HL-60/S4 (cell line): ENCODE data around the gene SLC4A8.

Experiments
- in situ Hi-C: fragments of 300-500 bp; cut with MboI; formaldehyde crosslinking; loops from 2 replicates; pipeline ENCODE4 v1.14.3; 2022; ENCODE audit warnings: low sequenced_read_pairs

The SLC4A8 gene

GRCh38 chr12:51395283-51396230, 29.1 kb upstream of the SLC4A8 start:
- in situ Hi-C loops: no loop called here

- in situ Hi-C loops: no loop called here
These were observed 27.0 kb upstream of the SLC4A8 start for GRCh38 chr12:51397670-51398069.

- in situ Hi-C loops: loop anchor here (25.0 kb wide), 1 partner anchor 612 kb away; the partner anchor contains the start of gene TAMALIN
These were observed 24.7 kb upstream of the SLC4A8 start for GRCh38 chr12:51399891-51400290.

GRCh38 chr12:51401020-51401419, 23.6 kb upstream of the SLC4A8 start:
- in situ Hi-C loops: loop anchor here (25.0 kb wide), 1 partner anchor 611 kb away; the partner anchor contains the start of gene TAMALIN

DNA sequence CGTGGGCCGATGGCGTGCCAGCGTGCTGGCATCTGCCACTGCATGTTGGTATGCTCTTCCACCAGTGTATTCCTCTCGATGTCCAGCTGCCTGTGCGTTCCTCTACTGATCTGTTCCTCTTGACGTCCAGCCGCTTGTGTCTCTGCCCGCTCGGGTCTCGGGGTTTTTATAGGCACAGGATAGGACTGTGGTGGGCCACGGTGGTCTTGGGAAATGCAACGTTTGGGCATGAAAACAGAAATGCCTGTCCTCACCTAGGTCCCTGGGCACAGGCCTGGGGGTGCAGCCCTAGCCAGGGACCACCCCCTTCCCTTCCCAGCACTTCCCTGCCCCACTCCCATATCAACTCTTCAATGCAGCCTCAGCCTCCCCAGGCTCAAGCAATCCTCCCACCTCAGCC, 23.1 kb upstream of the SLC4A8 start:
- in situ Hi-C loops: loop anchor here (25.0 kb wide), 1 partner anchor 611 kb away; the partner anchor contains the start of gene TAMALIN

GRCh38 chr12:51401900-51402299, 22.7 kb upstream of the SLC4A8 start:
- in situ Hi-C loops: loop anchor here (25.0 kb wide), 1 partner anchor 610 kb away; the partner anchor contains the start of gene TAMALIN

- in situ Hi-C loops: loop anchor here (25.0 kb wide), 1 partner anchor 609 kb away; the partner anchor contains the start of gene TAMALIN
These were observed 21.5 kb upstream of the SLC4A8 start for GRCh38 chr12:51403159-51403558.

- in situ Hi-C loops: loop anchor here (25.0 kb wide), 1 partner anchor 609 kb away; the partner anchor contains the start of gene TAMALIN
These were observed 20.9 kb upstream of the SLC4A8 start for GRCh38 chr12:51403681-51404136.

DNA sequence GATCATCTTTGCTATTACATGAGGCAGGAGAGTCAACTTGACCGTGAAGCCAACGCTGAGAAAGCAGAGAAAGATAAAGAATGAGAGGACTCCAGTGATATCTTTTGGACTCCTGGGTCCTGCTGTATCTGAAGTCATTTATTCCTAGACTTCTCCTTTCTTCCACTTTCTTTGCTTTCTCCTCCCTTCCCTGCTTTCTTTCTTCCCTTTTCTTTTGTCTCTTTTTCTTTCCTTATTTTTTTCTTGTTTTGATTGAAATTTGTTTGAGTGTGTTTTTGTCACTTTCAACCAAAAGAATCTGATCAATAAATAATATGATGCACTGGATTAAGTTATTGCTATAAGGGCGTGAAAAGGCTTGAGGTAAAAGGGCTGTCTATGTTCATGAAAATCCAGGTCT, 20.0 kb upstream of the SLC4A8 start:
- in situ Hi-C loops: loop anchor here (25.0 kb wide), 1 partner anchor 608 kb away; the partner anchor contains the start of gene TAMALIN

DNA sequence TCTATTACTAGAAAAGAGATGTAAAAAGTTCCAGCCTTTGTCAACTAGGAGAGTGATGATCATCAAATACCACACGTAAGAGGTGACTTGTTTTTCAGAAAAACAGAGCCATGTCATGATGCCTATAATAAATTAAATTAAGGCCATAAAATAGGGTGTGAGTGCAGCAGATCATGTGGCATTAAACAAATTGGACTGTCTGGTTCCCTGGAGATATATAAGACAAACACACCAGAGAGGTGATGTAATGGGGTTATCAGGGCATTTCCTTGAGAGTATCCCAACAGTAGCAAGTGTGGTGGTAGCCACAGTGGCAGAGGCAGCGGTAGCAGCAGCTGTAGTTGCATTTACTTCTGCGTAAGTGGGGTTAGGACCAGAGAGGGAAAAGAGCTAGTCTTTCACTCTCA, 18.8 kb upstream of the SLC4A8 start:
- in situ Hi-C loops: loop anchor here (25.0 kb wide), 1 partner anchor 606 kb away; the partner anchor contains the start of gene TAMALIN

- in situ Hi-C loops: loop anchor here (25.0 kb wide), 1 partner anchor 606 kb away; the partner anchor contains the start of gene TAMALIN
These were observed 18.3 kb upstream of the SLC4A8 start for GRCh38 chr12:51406290-51406689.

DNA sequence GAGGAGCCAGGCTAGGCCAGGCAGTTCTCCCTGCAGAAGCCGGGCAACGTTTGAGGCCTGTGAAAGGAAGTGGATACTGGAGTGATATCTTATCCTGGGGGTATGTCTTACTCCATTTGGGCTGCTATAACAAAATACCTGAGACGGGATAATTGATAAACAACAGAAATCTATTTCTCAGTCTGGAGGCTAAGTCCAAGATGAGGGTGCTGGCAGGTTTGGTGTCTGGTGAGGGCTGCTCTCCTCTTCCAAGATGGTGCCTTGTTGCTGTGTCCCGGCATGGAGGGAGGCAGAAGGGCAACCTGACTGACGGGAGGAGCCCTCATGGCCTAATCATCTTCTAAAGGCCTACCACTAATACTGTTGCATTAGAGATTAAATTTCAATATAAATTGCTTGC, 17.8 kb upstream of the SLC4A8 start:
- in situ Hi-C loops: loop anchor here (25.0 kb wide), 1 partner anchor 605 kb away; the partner anchor contains the start of gene TAMALIN

DNA sequence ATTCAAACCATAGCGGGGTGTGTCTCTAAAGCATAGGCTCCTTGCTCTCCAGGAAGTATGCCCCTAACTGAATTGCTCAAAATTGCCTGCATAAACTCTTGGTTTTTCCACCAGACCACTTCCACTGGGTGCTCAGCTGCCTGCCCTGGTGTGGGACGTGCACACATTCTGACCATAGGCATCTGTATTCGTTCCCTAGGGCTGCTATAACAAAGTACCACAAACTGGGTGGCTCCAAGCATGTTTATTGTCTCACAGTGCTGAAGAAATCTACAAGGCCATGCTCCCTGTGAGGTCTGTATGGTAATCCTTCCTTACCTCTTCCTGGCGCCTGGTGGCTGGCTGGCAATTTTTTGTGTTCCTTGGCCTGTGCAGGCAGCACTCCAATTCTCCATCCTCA, 17.0 kb upstream of the SLC4A8 start:
- in situ Hi-C loops: loop anchor here (25.0 kb wide), 1 partner anchor 605 kb away; the partner anchor contains the start of gene TAMALIN

DNA sequence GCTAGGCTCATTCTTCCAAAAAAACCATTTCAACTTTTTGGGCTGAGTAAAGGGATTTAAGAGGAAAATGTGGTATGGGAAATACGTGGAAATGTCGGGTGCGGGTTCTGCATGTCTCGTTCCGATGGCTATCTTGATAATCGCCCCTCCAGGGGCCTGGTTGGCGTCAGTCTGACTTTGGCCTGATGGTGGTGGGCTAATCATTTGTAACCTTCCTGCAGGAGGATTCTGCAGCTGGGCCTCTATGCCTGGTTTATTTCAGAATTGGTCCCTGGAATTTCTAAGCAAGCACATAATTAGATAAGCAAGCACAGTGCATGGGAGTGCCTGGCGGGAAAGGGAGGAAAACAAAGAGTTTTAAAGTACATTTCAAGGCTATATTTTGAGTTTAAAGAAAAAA, 14.8 kb upstream of the SLC4A8 start:
- in situ Hi-C loops: loop anchor here (25.0 kb wide), 1 partner anchor 602 kb away; the partner anchor contains the start of gene TAMALIN

DNA sequence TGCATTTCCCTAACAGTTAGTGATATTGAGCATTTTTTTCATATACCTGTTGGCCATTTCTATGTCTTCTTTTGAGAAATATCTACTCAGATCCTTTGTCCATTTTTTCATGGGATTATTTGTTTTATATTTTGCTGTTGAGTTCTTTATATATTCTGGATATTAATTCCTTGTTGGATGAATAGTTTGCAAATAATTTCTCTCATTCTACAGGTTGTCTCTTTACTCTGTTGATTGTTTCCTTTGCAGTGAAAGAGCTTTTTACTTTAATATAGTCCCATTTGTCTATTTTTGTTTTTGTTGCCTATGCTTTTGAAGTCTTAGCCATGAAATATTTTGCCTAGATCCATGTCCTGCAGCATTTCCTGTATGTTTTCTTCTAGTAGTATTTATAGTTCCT, 11.5 kb upstream of the SLC4A8 start:
- in situ Hi-C loops: loop anchor here (25.0 kb wide), 1 partner anchor 599 kb away; the partner anchor contains the start of gene TAMALIN

GRCh38 chr12:51413791-51414190, 10.8 kb upstream of the SLC4A8 start:
- in situ Hi-C loops: loop anchor here (25.0 kb wide), 1 partner anchor 599 kb away; the partner anchor contains the start of gene TAMALIN

DNA sequence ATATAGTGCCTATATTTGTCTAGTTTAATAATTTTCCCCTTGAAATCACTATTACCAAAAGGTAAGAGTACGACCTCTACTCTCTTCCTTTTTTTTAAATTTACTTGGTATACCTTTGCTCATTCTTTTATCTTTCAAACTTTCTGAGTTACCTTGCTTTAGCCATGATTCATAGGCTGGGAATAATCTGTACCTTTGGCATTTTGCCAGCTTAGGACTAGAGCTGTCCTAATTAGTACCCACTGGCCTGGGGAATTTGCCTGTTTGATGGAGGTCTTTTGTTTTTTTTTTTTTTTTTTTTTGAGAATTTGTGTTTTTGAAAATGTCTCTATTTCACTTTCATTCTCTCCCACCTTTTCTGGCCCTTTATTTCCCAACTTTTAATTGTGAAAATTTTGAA, 8.7 kb upstream of the SLC4A8 start:
- in situ Hi-C loops: loop anchor here (25.0 kb wide), 1 partner anchor 596 kb away; the partner anchor contains the start of gene TAMALIN

- in situ Hi-C loops: loop anchor here (25.0 kb wide), 1 partner anchor 594 kb away; the partner anchor contains the start of gene TAMALIN
These were observed 6.8 kb upstream of the SLC4A8 start for GRCh38 chr12:51417826-51418225.

- in situ Hi-C loops: loop anchor here (10.0 to 25.0 kb wide), 2 partner anchors 405 to 593 kb away; partner anchors contain the start of gene TAMALIN
These were observed 5.0 kb upstream of the SLC4A8 start for GRCh38 chr12:51419425-51420193.

- in situ Hi-C loops: loop anchor here (10.0 to 25.0 kb wide), 2 partner anchors 403 to 591 kb away; partner anchors contain the start of gene TAMALIN
These were observed 3.3 kb upstream of the SLC4A8 start for GRCh38 chr12:51421266-51421884.
